ENCODE results near the gene WWC1. TPM values are rescaled to one million over a fixed set of nuclear protein-coding genes. Genes with fewer than 3 reads are reported as not detected.

The WWC1 gene
- total and polyA plus RNA-seq, 10 of the 15 experiments (the other 5 are each of a cell fraction or from before 2014, with no cell fraction given): 0.50 to 7.8 (median 2.5) TPM

GRCh38 chr5:168263121-168263520, 28.3 kb upstream of the WWC1 start:
- intact Hi-C loops (cut with micrococcal nuclease; ENCODE audit: unreplicated experiment): no loop called here
- no peaks in the 10 kb centered on the region for H3K4me1 ChIP-seq (ENCODE audit: control insufficient read depth, insufficient read depth, low read length)
- BruUV-seq (replicated peaks): no TSS peak
- no peaks in the 10 kb centered on the region; a peak in 1 of 4 replicates for H3K27me3 ChIP-seq (replicated peaks in 1 of 2; ENCODE audit: control insufficient read depth in 2 of 2, insufficient read depth in 2 of 2, low read length in 1 of 2)
- ChIA-PET CTCF (no interaction called here), POLR2A (no interaction called here), SMC1A (ENCODE audit: uncharacterized antibody, unreplicated experiment) (no interaction called here), RAD21 (ENCODE audit: unreplicated experiment) (no interaction called here)
- DNase-seq (ENCODE audit: low read depth, low spot score) (no peak), FAIRE-seq (no peak), ATAC-seq (no peak)
- no peaks in the 10 kb centered on the region for H3K79me2 ChIP-seq (ENCODE audit: control insufficient read depth, insufficient read depth, low read length)
- TF ChIP-seq TCF3 (IDR thresholded peaks at IDR 0.05; ENCODE audit: borderline replicate concordance, insufficient read depth, low read depth, low read length) (no peak), RAD21 (IDR thresholded peaks at IDR 0.05; ENCODE audit: insufficient read depth, low read depth, low read length) (no peak), EGR1 (IDR thresholded peaks at IDR 0.05; ENCODE audit: borderline replicate concordance in 1 of 2, low read depth in 2 of 2, low read length in 2 of 2) (no peak), HDAC2 (IDR thresholded peaks at IDR 0.05) (no peak), USF2 (IDR thresholded peaks at IDR 0.05; ENCODE audit: borderline replicate concordance, low read depth, low read length) (no peak), IRF5 (IDR thresholded peaks at IDR 0.05; ENCODE audit: borderline replicate concordance) (no peak), ATF2 (IDR thresholded peaks at IDR 0.05; ENCODE audit: low read length) (no peak), ZBTB33 (IDR thresholded peaks at IDR 0.05) (no peak)
- in situ Hi-C loops (cut with MboI): loop anchor here (10.0 kb wide), 1 partner anchor 1042 kb away; the partner anchor contains the start of gene SLIT3
- no peak overlapping the region for H3K27ac ChIP-seq (ENCODE audit: control insufficient read depth, insufficient read depth)
- H3K9me3 ChIP-seq (replicated peaks; ENCODE audit: control insufficient read depth, insufficient read depth, low read length): no peaks in the 10 kb centered on the region
- H3K4me3 ChIP-seq: no peak overlapping the region
- H3K4me2 ChIP-seq (ENCODE audit: control insufficient read depth, insufficient read depth): no peak overlapping the region
- no peak overlapping the region for H2AFZ ChIP-seq (ENCODE audit: control insufficient read depth, low read depth, low read length)
- H3K36me3 ChIP-seq (ENCODE audit: control insufficient read depth in 2 of 2, insufficient read depth in 2 of 2, low read length in 1 of 2): no peaks in the 10 kb centered on the region
- H4K20me1 ChIP-seq (ENCODE audit: control insufficient read depth, insufficient read depth): no peaks in the 10 kb centered on the region
- WGBS (ENCODE audit: insufficient coverage, insufficient replicate concordance, low lambda C conversion rate, missing lambda C conversion rate): 77% methylated on average over 13 of the region's 13 CpGs
- H3K9ac ChIP-seq (ENCODE audit: control insufficient read depth, insufficient read depth, low read length): no peak overlapping the region
